NCI-H2227 treated with DMSO at 0.1 percent for 48 hours (cell line): ENCODE data around the gene NF2.

Source experiments
- DNase-seq: peaks from one replicate; lab custom pipeline; 2025; lab: John Stamatoyannopoulos, UW

The NF2 gene

DNA sequence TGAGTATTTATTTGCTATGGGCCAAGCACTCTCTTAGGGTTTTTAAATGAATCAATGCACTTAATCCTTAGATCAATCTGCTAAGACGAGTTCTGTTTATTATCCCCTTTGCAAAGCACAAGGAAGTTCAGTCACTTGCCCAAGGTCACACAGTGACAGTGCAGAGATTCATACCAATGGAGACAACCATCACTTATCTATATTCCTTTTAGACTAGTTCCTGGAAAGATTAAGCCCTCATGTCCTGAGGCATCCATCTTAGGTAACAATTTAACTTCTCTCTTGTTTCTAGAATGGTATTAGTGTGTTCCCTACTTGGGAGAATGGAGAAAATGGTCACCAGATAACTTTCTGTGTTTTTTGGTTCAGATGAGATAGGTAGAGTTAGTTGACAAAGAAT, 28.3 kb downstream of the NF2 start:
- no peak for DNase-seq

DNA sequence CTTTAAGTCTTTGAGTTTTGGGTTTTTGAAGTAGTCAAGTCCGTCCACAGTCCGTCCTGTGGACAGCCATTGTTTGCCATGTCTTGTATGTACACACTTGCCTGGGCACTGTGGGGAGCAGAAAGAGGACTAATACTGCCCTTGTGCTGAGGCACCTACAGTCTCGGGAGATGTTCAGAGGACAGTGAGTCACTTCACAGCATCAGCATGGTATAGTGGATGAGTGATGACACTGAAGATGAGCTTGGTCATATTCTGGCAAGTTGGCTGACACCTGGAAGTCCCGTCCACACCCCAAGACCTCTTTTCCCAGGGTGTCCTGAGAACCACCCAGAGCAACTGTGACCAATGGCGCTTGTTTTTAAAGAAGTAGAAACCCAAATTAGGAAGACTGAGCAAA, 29.2 kb downstream of the NF2 start:
- no peak for DNase-seq

DNA sequence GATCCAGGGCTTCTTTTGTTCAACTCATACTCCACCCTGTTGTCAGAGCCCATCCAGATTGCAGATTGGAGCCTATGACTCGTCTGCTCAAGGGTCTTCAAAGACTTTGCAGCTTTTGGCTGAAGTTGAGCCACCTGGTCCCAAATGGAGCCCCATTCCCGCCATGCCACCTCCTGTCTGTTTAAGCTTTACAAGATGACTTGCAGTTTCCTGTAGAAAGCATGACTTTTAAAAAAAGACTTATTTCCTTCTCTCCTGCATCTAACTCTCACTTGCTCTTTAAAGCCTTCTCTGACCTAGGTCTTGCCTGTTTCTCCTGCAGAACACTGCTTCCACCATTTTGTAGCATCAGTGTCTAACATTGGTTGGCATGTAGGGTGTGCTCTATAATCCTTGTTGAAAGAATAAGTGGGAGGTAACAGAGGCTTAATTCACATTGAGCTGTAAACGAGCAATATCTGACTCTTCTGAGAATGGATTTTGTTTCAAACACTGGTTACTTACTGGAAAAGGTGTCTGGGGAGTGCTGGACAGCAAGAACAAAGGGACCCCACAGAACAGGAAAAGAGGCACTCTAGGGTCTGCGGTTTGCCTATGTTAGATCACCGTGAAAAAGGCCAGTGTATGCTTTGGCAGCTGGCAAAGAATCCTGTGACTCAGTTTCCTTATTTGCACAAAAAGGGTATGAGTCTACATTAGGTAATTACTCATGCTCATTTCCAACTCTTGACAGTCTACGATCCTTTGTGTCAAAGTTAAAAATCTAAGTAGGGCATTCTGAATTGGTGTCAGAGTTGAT, 30.3 kb downstream of the NF2 start:
- no peak for DNase-seq

DNA sequence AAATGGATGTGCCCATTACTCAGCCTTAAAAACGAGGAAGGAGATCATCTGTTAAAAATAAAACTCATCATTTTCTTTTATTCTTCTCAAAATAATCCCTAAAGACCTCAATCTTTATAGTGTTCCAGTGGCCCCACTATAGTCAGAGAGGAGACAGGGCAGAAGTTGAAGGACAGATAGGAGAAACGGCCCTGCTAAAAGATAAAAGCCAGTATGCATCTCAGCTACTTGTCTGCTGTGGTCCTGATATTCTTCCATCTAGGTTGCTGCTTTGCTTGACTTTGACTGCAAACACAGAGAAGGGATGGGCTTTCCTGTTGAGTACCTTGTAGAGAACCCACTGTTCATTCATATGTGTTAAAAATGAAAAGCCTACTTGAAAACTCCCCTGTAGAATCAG, 31.4 kb downstream of the NF2 start:
- no peak for DNase-seq

DNA sequence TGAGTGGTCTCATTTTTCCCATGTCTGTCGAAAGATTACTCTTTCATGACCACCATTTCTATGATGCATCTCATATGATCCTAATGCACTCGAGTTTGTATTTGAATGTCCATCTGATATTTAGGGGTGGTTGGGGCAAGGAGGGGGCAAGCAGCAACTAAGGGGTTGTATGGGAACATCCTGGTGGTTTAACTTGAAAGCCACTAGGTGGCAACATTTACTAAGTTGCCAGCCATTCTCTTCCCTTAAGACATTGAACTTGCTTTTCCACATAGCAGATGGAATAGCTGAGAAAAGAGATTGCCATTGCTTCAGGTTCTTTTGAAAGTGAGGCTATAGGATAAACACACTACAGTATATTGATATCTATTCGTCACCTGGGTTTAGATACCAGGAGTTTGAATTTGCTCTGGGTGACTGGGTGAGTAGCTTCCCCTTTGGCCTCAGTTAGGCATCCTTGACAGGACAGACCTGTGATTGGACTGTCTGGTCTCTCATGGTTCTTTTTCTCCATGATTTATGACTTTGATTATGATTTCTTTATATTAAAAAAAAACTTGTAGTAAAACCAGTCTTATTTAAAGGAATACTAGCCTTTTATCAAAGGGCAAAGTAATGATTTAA, 32.4 kb downstream of the NF2 start:
- peak; percentile 59 for DNase-seq

DNA sequence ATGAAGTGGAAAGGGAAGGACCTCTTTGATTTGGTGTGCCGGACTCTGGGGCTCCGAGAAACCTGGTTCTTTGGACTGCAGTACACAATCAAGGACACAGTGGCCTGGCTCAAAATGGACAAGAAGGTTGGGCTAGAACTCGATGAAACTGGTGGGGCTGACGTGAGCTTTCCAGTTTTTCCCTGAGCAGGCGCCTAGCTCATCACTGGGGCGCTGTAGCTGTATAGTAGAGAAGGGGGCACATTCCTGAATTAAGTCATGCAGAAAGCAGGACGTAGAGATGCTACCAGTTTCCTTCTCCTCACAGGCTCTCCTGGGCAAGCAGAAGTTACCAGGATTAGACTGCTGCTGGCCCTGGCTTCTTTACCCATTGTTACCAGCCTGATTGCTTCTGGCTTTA, 33.3 kb downstream of the NF2 start:
- no peak for DNase-seq

DNA sequence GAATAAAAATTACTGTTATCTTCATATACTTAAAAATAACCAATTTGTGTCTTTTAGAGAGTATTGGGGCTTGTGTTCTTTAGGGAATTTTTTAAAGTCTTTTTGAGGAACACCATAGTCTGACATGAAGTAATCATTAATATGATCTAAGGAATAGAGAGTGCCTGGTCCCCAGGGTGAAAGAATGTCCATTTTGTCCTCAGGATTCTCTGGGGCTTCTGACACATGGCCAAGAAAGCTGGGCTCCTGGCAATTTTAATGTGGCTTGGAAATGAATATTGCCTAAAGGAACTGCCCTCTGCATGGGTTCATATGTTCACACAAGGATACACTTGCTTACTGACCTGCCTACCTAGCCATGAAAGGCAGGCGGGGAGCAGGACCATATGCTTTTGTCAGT, 33.7 kb downstream of the NF2 start:
- no peak for DNase-seq

DNA sequence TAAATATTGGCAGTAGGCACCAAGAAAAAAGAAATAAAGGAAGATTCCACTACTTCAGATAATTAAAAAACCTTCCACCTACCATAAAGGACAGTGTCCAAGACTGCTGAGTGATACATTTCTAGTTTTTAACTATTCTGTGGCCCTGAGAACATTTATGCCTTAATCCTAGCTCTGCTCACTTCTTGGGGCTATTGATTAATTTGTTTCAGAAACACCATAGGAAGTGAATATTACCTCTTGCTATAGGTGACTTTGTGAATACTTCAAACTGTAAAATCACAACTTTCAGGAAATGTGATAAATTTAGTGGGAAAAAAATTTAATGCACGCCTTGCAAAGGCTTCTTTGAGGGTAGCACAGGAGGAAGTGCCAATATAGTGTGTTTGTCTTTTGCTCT, 35.2 kb downstream of the NF2 start:
- DNase-seq = no peak

DNA sequence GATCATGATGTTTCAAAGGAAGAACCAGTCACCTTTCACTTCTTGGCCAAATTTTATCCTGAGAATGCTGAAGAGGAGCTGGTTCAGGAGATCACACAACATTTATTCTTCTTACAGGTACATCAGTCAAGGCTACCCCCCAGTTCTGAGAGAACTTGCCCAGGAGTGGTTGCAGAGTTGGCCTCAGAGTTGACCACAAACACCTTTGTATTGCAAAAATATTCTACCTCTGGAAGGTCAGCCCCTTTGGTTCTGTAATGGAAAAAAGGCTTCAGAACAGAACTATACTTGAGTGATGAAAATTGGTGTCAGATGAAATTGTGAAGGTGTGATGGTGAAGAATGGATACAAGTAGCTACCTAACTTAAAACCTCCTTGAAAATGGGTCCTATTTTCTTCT, 35.7 kb downstream of the NF2 start:
- no peak for DNase-seq

DNA sequence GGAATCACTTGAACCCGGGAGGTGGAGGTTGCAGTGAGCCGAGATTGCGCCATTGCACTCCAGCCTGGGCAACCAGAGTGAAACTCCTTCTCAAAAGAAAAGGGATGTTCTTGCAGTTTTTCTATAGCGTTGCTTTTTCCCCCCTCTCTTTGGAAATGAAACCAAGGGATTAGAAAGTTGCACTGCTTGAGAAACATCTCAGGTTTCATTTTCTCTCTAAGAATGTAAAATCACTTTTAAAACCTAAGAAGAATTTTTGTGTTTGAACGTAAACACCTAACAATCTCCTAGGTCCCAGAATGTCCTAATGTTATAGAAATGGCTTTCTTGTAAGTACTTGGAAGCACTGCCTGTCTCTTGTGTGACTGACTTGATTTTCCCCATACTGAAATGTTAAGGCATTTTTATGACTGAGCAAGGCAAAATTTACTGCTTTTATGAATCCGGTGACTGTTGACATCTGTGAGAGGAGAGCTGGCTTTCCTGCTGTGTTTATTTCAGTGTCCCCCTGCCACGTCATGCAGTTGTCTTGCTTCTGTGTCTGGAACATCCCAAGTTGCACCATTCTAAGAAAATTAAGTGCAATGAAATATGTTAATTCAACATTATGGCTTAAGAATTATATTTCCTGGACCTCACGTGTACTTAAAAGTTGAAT, 37.7 kb downstream of the NF2 start:
- DNase-seq = no peak

DNA sequence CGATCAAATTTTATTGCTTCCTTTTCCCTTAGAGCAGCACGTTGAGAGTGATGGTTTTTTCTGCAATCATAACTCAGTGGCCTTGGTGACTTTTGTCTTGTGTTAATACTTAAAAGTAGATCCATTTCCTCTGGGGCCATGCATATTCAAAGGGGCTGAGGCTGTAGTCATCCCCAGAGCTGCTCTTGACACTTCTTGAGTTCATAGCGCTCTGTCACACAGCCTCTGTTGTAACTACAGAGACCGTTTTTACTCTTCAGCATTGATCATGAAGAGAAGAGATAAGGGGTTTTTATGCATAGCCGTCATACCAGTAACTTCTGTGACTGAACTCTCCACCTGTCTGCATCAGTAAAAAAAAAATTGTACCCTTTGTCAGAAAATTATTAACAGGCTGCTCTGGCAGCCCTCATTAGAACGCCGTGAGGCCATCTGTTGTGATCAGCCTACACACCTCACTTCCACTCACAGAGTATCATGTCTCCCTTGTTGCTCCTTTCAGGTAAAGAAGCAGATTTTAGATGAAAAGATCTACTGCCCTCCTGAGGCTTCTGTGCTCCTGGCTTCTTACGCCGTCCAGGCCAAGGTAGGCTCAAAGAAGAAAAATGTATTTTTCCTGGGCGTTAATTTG, 38.4 kb downstream of the NF2 start:
- DNase-seq = no peak

DNA sequence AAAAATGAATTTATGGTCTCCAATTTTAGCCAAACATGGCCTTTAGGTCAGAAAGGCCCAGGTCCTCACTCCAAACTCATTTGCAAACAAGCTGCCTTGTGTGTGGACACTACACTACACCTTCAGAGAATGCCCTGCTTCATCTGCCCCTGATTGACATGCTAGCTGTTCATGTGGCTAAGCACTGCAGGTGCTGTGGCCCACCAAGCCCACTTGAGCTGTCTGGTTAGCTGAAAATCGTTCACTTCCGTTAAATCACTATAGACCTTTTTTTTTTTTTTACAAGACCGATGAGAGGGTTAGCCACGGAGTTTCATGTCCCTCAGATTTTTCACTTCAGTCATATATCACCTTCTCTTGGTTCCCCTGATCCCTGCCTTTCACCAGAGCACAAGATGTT, 39.3 kb downstream of the NF2 start:
- DNase-seq = no peak

DNA sequence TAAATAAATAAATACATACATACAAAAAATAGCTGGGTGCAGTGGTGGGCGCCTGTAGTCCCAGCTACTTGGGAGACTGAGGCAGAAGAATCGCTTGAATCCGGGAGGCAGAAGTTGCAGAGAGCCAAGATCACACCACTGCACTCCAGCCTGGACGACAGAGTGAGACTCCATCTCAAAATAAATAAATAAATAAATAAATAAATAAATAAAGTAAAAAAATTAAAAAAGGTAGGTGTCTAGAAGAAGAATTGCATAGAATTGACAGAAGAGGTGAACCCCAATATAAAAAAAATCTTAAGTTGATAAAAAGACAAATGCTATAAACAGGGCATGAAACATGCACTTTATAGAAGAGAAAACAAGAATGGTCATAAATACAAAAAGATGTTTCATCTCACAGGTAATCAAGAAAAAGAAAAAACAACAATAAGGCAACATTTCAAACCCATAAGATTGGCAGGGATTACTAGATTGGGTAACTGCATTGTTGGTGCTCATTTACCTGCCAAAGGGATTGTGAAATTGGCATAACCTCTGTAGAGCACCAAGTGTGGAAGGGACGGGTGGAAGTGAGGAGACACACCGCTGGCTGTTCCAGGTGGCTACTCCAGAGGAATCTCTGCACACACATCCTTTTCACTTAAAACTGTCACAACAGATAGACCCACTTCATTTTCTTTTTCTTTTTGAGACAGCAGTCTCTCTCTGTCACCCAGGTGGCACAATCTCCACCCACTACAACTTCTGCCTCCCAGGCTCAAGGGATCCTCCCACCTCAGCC, 44.7 kb downstream of the NF2 start:
- no peak for DNase-seq

DNA sequence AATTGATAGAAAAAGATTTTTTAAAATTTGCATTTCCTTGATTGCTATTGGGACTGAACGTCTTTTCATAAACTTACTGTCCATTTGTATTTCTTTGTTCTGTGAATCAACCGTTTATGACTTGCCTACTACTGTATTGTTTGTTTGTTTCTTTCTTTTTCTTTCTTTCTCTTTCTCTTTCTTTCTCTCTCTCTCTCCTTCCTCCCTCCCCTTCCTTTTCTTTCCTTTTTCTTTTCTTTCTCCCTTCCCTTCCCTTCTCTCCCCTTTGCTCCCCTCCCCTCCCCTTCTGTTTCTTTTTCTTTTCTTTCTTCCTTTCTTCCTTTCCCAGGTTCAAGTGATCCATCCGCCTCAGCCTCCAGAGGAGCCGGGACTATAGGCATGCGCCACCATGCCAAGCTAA, 46.9 kb downstream of the NF2 start:
- no peak for DNase-seq

DNA sequence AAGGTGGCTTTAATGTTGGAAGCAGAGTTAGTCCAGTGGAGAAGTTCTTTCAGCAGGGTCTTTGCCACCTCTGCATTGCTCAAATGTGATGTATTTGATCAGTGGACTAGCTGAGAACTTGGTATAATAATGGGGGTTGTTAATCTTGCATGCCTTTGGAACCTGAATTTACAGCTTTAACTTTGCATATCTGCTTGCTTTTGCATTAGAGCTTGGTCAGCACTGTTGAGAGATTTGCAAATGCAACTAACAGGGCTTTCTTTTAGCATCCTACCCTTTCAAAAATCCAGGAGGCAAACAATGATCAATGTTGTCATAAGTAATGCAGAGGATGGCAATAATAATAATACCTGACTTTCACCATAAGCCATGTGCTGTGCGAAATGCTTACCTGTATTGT, 48.2 kb downstream of the NF2 start:
- no peak for DNase-seq

DNA sequence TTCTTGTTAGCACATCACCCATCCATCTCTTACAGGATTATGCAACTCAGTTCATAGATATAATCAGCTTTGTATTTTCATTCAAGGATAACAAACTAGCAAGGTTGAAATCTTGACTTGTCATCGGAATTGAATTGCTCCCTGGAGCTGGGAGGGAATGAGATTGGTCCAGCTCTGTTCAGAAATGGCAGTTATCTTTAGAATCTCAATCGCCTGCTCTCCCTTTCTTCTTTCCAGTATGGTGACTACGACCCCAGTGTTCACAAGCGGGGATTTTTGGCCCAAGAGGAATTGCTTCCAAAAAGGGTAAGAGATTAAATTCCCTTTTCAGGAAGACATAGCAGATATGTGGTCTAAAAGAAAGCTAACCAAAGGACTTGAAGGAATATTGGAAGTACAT, 51.0 kb downstream of the NF2 start:
- DNase-seq = no peak

DNA sequence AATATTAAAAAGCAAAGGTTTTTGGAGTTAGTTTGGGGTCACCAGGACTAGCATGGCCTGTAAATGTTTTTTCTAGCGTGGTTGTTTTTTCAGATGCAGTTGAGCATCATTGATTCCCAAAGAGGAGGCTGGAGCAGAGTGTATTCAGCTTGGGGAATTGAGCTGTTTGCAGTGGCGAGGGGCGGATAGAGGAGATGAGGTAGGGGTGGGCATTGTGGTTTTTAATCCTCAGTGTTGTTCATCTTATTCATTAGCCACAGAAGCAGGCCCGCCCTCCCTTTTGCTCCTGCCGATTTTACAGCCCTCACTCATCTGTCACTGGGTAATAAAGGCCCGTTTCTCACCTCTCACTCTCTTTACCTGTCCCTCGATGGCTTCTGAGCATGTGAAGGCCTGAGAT, 51.4 kb downstream of the NF2 start:
- no peak for DNase-seq

DNA sequence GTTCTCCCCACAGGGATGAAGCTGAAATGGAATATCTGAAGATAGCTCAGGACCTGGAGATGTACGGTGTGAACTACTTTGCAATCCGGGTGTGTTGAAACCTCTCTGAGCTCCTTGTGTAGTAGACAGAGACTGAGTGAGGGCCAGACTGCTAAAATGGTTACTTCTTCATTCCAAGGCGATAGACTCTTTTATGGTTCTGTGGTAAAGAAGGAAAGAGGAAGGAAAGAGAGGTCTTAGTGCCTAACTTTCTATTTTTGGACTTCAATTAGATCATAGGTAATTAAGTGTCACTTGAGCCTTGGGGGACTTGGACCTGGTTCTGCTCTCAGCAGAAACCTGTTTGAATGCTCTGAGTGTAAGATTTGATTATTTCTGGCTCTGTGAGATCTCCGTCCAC, 54.7 kb downstream of the NF2 start:
- DNase-seq = no peak

DNA sequence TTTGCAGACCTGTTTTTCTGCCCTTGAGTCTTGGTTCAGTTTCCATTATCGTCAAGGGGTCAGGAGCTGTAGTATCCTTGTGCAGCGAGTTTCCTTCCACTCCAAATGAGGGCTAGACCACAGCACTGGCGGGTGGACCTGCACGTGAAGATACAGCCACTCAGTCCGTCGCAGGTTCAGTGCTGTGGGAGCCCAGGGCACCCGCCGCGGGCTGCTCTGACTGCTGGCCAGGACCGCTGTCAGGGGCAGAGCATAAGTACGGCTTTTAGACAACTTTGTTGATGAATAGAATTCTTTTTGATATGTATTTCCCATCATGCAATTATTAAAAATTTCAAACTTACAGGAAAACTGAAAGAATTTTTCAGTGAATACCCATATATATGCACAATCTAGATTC, 56.6 kb downstream of the NF2 start:
- DNase-seq = no peak

DNA sequence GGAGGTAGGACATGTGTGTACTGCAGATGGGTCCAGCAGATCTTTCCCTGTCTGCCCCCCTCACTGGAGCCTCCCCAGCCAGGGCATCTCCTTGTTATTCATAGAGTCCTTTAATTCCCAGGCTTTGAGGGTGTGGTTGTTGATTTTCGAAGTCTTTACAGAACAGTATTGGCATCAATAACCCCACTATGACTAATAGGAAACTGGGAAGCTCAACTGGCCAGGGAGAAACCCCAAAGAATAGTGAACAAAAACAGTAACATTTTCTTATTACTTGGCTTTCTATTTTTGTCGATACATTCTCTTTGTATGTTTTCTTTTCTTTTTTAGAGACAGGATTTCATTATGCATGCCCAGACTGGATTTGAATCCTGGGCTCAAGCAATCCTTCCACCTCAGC, 57.9 kb downstream of the NF2 start:
- DNase-seq = no peak

DNA sequence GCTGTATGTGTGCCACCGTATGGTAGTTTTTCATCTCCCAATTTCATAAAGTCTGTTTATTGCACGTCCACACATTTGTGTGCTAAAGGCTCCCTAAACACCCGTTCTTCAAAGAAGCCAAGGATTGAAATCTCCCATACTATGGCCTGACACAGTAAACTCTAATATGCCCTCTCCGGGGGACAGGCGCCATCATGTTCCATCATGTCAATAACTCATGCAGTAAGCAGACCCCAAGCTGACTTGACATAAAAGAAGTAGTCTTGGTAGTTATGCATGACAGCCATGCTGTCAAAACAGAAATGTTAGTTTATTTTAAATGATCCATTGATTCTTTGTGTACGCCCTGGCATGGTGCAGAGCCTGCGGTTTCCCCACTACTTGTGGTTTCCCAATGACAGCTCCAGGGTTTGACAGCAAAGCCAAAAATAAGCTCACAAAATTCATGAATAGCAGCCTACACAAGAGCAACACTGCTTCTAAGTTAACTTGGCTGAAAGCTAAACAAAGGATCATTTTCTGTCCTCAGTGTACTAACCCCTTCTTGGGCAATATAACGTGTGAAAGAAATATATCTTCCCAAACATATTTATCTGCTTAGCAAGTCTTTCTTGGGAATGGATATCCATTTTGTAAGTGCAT, 59.9 kb downstream of the NF2 start:
- DNase-seq = no peak

DNA sequence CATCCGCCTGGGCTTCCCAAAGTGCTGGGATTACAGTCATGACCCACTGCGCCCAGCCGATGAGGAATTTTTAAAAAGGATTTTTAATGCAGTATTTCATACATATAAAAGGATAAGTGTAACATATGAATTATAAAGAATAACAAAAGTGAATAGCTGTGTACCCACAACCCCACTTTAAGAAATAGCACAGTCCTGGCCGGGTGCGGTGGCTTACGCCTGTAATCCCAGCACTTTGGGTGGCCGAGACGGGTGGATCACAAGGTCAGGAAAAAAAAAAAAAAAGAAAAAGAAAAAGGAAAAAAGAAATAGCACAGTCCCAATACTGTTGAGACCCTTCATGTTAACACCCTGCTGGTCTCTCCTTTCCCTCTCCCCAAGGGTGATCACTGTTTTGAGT, 62.1 kb downstream of the NF2 start:
- no peak for DNase-seq
